NB4 (cell line): ENCODE results near the gene RNF212.

Experiments
- MYC ChIP-seq: IDR thresholded peaks from 2 replicates; pipeline ENCODE4 v1.6.1; 2011; ENCODE audit warnings: low read depth, low read length
- POLR2A ChIP-seq: IDR thresholded peaks from 2 replicates; pipeline ENCODE4 v1.6.1; 2011; ENCODE audit warnings: mild to moderate bottlenecking; ENCODE audit not compliant: insufficient read length; ENCODE audit errors: extremely low read depth
- TF ChIP-seq, protein P1 (sequence below): IDR thresholded peaks from one replicate; pipeline ENCODE4 v1.5.1; 2012; ENCODE audit warnings: low read depth, low read length

DNA sequence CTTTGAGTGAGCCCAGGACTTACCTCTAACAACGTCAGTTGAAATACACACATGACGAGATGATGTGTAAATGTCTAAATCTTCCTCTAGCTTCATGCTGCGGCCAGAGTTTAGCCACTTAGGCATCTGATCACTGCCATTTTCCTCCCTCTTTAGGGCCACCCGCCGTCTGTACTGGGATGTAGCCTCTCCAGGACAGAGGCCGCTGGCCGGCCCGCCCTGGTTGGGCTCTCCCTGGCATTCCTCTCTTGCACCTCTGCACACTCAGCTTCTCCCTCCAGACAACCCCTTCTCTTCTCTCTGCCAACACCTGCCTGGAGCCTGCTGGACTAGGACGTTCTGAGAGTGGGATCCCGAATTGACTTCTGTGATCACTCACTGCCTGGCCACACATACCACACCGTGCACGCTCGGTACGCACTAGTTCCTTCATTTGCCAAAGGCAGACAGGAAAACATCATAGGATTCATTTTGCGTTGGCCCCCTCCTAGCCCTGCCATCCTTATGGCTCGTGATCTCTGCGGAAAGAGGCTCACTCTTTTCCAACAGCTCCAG lies 33.6 kb downstream of the RNF212 start:
- no peak for TF ChIP-seq POLR2A
- TF ChIP-seq, protein P1, sequence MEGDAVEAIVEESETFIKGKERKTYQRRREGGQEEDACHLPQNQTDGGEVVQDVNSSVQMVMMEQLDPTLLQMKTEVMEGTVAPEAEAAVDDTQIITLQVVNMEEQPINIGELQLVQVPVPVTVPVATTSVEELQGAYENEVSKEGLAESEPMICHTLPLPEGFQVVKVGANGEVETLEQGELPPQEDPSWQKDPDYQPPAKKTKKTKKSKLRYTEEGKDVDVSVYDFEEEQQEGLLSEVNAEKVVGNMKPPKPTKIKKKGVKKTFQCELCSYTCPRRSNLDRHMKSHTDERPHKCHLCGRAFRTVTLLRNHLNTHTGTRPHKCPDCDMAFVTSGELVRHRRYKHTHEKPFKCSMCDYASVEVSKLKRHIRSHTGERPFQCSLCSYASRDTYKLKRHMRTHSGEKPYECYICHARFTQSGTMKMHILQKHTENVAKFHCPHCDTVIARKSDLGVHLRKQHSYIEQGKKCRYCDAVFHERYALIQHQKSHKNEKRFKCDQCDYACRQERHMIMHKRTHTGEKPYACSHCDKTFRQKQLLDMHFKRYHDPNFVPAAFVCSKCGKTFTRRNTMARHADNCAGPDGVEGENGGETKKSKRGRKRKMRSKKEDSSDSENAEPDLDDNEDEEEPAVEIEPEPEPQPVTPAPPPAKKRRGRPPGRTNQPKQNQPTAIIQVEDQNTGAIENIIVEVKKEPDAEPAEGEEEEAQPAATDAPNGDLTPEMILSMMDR = no peak
- no peak for TF ChIP-seq MYC
